Gastroesophageal sphincter (tissue), 3 donors: ENCODE results near the gene C3orf20.

Source experiments
- CTCF ChIP-seq, 4 experiments: fragments of 200-600 bp in 2 of 4; fragments of 450-650 bp in 2 of 4; sonication (generic) in 1 of 4; IDR thresholded peaks; one replicate each; pipeline ENCODE4 v1.5.1; 2017 to 2019; ENCODE audit warnings: antibody characterized with exemption in 4 of 4, mild to moderate bottlenecking in 2 of 4, moderate library complexity in 2 of 4
- POLR2AphosphoS5 ChIP-seq: sonication (generic); formaldehyde crosslinking; IDR thresholded peaks from one replicate; pipeline ENCODE4 v1.6.1; 2017; ENCODE audit warnings: antibody characterized with exemption

DNA sequence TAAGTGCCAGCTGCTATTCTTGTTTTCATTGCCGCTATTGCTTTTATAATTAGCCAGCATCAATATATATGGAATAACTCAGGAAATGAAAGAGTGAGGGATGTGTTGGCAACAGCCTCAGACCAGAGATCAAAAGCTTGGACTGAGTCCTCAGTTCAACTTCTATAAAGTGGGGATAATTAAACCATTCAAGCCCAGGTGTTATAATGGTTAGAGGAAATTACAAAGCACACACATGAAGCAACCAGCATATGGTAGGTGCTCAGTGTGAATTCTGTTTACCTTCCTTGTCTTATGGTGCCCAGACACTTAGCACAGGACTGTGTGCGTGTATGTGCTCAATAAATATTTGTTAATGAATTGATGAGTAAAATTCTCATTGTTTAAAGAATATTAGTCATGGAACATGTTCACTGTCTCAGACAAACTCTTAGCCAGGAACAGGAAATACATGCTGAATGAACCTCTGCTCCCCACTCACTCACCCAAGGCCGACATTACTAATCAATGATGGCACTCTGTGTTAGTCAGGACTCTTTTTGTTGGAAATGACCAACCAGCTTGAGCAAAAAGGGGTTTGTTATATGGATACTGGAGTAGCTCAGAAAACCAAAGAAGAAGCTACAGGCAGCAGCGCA, 40.1 kb upstream of the C3orf20 start:
- TF ChIP-seq POLR2AphosphoS5 (no peak), CTCF (IDR thresholded peaks at IDR 0.05) (no peak)
